CD4-positive, alpha-beta T cell treated with Interleukin-6 for 4 hours (primary cell): ENCODE measurements around the gene TMEM151B.
A peak's percentile ranks its signal among the peaks of the same experiment; 100 is the strongest.

Experiments used
- DNase-seq: peaks from one replicate; pipeline ENCODE4 v3.0.0-alpha.2; 2020; ENCODE audit warnings: mixed read lengths

Gene TMEM151B

GRCh38 chr6:44265722-44266233 lies 4.5 kb upstream of the TMEM151B start:
- DNase-seq: no peak

GRCh38 chr6:44266347-44266746 lies 3.9 kb upstream of the TMEM151B start:
- DNase-seq: no peak

DNA sequence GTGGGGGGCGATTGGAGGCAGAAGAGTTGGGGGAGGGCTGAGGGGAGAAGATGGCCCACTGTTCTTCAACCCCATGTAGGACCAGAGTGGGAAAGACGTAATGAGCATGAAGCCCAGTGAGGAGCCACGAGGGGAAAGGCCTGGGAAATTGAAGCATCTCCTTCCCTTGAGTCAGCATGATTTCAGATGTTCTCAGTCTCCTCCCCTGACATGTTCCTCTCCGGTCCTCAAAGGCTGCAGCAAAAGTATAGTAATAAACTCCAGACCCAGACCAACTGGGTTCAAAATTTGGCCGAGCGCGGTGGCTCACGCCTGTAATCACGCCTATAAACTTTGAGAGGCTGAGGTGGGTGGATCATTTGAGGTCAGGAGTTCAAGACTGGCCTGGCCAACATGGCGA lies 3.0 kb upstream of the TMEM151B start:
- DNase-seq: no peak

- DNase-seq: peak; percentile 69
Observed at GRCh38 chr6:44268095-44268628, 2.1 kb upstream of the TMEM151B start.

DNA sequence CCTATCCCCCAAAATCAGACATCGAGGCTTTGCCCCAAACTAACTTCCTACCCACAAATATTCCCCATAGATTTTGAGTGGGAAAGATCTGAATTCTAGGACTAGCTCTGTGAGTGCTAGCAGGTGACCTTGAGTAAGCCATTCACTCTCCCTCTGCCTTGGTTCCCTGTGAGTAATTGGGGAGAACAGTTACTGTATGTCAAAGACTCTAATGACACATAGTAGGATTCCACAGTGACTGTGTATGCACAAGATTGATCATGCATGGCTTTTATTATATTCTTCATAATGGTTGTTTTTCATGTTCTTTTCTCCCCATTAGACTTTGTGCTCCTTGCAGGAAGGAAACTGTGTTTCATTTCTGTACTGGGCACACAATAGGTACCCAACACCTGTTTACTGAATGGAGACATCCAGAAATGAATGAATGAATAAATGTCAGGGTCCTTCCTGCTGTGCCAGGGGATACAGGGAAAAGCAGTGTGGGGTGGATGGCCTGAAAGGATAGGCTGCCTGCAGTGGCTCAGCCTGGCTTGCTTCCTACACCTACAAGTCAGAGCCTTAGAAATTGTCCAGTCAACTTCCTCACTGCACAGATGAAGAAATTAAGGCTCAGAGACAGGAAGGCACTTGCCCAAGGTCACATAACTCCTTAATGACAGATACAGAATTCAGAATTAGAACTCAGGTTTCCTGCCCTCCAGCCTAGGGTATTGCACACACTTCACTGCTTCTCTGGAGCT lies 901 bp upstream of the TMEM151B start:
- DNase-seq: no peak

- peak; percentile 26 for DNase-seq
Observed at GRCh38 chr6:44270526-44271405, 516 bp downstream of the TMEM151B start.

GRCh38 chr6:44271406-44271723 lies 1.1 kb downstream of the TMEM151B start:
- no peak for DNase-seq

- no peak for DNase-seq
Observed at GRCh38 chr6:44271914-44272313, 1.7 kb downstream of the TMEM151B start.

DNA sequence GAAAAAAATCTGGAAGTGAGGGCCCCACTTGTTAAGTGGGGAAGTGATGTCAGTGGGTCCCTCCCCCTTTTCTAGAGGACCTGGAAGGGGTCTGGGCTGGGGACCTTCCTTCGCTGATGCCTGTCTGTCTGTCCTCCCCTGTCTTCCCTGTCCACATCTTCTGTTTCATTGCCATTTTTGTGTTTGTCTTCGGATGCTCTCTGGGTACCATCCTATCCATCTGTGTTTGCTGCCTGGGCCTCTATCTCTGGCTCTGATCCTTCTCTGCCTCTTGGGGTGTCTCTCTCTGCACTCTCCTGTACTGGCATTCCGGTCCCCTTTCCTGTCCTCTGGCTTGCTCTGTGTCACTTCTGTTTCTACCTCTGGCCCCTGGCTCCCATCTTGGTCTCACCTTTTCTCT lies 2.3 kb downstream of the TMEM151B start:
- no peak for DNase-seq

GRCh38 chr6:44272999-44273566 lies 2.8 kb downstream of the TMEM151B start:
- DNase-seq: no peak

DNA sequence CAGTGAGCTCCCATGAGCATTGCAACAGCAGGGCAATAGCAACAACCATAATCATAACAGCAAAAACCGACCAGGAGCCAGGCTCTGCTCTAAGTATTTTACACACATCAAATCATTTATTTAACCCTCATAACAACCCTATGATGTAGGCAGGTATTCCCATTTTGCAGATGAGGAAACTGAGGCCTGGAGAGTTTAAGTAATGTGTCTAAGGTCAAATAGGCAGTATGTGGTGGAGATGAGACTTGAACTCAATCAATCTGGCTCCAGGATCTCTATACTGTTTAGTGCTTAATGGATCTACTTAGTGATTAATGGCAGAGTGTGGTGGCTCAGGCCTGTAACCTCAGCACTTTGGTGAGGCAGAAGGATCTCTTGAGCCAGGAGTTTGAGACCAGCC lies 3.4 kb downstream of the TMEM151B start:
- no peak for DNase-seq

DNA sequence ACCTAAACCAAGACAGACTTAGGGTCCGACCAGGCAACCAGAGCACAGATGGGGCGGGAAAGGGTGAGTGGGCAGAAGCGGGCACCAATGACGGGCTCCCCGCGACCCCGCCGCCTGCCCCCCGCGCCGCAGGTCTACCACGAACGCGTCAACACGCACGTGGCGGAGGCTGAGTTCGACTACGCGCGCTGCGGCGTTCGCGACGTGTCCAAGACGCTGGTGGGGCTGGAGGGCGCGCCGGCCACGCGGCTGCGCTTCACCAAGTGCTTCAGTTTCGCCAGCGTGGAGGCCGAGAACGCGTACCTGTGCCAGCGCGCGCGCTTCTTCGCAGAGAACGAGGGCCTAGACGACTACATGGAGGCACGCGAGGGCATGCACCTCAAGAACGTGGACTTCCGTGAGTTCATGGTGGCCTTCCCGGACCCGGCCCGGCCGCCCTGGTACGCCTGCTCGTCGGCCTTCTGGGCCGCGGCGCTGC lies 5.1 kb downstream of the TMEM151B start:
- no peak for DNase-seq

DNA sequence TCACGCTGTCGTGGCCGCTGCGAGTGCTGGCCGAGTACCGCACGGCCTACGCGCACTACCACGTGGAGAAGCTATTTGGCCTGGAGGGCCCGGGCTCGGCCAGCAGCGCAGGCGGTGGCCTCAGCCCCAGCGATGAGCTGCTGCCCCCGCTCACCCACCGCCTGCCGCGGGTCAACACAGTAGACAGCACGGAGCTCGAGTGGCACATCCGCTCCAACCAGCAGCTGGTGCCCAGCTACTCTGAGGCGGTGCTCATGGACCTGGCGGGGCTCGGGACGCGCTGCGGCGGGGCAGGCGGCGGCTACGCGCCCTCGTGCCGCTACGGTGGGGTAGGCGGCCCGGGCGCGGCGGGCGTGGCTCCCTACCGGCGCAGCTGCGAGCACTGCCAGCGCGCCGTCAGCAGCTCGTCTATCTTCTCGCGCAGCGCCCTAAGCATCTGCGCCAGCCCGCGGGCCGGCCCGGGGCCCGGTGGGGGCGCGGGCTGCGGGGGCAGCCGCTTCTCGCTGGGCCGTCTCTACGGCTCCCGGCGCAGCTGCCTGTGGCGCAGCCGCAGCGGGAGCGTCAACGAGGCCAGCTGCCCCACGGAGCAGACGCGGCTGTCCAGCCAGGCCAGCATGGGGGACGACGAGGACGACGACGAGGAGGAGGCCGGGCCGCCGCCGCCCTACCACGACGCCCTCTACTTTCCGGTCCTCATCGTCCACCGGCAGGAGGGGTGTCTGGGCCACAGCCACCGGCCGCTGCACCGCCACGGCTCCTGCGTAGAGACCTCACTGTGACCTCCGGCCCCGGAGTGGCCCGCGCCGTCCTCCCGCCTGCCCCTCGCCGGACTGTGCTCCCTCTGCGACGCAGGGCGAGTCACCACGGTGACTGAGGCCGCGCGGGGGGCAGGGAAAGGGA lies 5.7 kb downstream of the TMEM151B start:
- DNase-seq: peak; percentile 33

GRCh38 chr6:44276667-44277640 lies 6.7 kb downstream of the TMEM151B start:
- DNase-seq: no peak

- no peak for DNase-seq
Observed at GRCh38 chr6:44277763-44278162, 7.5 kb downstream of the TMEM151B start.

DNA sequence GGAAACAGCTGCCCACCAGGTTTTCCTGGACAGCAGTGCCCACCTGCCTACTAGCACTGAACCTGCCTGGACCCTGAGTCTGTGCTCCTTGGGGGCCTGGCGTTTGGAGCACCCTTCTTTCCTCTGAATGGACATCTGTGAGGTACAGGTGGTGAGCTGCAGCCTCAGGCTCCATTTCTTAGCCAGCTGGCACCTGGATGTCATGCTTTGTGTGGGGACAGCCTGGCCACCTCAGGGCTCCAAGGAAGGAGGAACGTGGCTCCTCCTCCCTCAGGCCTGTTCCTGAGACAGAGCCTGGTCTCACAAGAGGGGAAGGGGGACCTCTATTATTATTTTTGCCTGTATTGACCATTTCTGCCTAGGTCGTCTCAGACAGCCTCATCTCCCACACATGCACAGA lies 8.1 kb downstream of the TMEM151B start:
- DNase-seq: no peak

DNA sequence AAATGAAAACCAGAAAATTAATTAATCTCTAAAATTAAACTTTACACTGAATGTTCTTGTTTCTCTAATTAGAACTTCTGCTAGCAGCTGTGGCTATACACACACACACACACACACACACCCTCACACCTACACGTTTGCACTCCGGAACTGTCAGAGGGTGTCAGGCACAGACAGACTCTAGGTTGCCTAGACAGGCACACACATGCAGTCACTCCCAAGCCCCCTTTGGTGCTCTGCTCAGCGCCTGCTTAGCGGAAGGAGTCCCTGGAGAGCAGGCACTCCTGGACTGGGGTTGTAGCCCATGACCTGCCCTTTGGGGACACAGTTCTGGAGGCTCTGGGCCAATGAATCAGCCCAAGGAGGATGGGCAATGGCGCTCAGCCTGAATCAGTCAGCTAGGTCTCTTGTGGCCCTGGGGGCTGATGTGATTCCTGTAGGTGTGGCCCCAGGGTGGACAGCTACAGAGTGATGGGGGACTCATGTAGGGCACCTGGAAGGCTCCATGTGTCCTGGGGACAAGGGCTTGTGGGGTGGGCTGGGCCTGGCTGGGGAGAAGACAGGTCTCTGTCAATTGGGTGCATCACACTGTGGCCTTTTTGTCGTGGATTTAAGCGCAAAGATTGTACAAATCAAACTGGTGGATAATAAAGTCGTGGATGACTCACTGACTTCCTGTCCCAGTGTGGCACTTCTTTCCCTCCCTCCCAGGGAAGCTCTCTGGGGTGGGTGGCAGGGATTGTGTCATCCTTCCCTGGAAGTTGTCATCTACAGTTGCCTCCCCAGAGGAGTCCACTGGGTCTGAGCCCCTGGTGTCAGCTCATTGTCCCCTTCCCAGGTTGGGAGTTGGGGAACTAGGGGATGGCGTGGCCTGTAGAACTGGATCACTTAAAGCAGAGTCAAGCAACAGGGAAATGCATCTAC lies 8.8 kb downstream of the TMEM151B start:
- no peak for DNase-seq

- no peak for DNase-seq
Observed at GRCh38 chr6:44284121-44284520, 13.9 kb downstream of the TMEM151B start.

GRCh38 chr6:44284867-44285266 lies 14.6 kb downstream of the TMEM151B start:
- no peak for DNase-seq
